HPDE6-E6E7 (cell line): Measurements from ENCODE around the gene ITGA11.

ENCODE experiments used
- DNase-seq: peaks from one replicate; pipeline ENCODE4 v3.0.0; 2011; ENCODE audit warnings: missing footprints; ENCODE audit errors: extremely low spot score

ITGA11 gene

DNA sequence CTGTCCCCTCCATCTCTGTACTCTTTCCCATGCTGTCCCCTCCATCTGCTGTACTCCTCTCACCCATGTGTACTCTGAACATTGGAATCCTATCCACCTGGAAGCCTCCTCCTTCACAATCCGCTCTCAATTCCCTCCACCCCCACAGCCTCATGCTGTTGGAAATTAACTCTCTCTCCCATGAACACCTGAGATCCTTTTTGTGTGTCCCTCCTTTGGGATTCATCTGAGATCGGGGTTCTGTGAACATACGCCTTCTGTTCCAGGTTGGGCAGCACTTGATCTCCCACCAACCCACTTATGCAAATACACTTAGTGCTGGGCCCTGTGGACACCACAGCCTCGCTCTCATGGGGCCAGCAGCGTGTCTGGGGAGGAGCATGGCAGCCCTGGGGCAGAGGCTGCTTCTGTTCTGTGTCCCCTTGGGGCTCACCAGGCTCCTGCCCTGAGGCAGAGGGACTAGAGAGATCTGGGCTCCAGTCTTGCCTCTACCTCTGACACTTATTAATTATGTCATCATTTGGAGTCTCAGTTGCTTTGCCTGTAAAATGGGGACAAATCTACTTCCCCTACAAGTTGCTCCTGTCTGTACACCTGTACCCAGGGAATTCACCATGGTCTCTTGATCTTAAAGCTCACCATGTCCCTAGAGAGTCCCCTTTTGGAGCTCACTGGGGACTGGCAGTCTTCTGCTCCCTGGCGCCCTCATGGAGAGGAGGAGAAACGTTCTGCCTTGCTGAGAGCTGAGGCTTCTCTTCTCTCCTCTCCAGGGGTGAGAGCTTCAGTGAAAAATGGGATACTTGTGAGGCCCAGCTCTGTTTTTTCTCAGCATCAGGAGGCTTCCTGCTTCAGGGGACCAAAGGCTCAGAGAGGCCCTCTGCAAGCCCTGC, 42.7 kb downstream of the ITGA11 start:
- no peak for DNase-seq

DNA sequence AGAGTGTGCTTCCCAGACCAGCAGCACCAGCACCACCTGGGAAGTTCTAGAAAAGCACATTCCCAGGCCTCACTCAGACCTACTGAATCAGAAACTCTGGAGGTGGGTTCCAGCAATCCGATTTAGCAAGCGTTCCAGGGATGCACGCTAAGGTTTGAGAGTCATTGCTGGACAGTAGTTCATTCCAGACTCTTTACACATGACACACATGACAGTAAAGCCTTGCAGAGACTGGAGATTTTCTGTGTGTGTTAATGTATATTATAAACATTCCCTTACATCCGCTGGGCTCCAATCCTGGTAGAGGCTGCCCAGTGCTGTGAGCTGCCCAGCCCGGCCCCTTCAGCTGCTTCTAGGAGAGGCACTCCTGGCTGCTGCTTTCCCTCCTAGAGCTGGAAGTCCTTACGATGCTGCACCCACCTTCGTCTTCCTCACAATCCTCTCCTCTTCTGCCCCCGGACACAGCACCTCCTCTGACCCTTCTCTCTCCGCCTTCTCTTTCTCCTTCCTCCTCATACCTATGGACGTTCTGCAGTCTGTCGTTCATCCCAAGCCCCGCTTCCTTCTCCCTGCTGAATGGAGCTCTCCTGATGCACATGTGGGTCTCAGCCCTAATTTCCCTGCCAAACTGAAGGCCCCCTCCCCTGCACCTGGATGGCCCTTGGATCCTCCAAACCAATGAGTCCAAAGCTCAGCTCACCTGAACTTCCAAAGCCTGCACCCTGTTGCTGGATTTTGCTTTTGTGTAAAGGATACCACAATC, 44.4 kb downstream of the ITGA11 start:
- no peak for DNase-seq

GRCh38 chr15:68386587-68387288, 45.2 kb downstream of the ITGA11 start:
- DNase-seq, result no peak

- no peak for DNase-seq
Observed at GRCh38 chr15:68385671-68386586, 46.0 kb downstream of the ITGA11 start.

GRCh38 chr15:68385240-68385561, 46.8 kb downstream of the ITGA11 start:
- DNase-seq, result no peak

DNA sequence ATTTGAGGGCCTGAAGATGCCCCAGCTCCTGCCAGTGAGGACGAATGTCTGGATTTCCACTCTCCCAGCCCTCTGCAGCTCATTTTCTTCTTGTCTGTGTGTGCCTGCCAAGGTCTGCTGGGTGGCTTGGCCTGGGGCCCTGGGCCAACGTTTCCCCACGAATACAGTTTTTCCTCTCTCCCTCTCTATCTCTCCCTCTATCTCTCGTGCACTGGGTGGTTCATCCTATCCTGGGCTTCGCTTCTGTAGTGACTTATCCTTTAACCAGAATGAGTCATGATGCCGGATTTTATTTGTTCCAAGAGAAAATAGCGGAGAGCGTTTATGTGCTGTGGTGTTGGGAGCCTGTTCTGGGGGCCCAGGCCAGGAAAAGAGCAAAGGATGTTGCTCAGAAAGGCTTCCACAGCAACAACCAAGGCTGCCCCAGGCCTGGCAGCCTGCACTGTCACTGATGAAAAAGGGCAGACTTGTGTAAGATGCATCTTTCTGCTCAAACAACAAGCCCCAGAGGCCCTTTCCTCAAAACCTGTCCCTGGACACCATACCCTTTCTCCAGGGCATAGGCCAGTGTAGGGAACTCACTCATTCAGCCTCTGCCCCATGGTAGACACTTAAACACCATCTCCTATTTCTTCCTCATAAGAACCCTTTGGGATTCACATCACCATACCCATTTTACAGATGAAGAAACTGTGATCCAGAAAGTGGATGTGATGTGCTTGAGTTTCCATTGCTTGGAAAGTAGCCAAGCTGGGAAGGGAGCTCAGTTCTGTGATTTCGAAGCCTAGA, 47.3 kb downstream of the ITGA11 start:
- DNase-seq, result peak; percentile 35

GRCh38 chr15:68383161-68384074, 48.5 kb downstream of the ITGA11 start:
- DNase-seq, result no peak

DNA sequence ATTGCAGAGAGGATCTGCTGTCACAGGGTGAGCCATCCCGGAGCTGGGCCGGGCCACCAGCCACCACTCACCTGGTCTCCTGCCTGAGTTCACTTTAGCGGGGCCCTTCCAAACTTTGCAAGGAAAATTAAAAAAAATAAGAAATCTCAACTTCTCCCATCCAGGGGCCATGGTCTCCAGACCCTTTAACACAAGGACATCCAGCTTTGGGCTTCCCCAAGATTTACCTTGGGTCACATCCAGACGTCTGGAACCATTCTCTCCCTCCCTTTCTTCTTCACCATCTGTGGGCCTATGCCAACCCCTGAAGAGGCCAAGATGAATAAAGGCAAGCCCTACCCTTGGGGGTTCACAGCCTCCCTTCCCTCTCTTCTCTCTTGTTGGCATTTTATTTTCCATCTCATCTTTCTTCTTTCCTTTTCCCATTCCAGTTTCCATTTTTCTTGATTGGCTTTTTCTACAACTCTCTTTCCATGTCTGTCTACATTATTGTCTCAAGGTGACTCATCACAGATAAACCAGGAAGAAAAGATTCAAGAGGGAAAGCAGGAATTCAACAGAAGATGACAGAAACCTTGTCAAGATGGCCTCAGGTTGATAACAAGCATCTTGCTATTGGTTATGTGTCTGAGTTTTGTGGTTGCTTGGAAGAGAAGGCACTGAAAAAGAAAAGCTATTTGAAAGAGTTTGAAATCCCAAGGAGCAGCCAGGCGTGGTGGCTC, 49.5 kb downstream of the ITGA11 start:
- no peak for DNase-seq

- no peak for DNase-seq
Observed at GRCh38 chr15:68380456-68380855, 51.5 kb downstream of the ITGA11 start.

DNA sequence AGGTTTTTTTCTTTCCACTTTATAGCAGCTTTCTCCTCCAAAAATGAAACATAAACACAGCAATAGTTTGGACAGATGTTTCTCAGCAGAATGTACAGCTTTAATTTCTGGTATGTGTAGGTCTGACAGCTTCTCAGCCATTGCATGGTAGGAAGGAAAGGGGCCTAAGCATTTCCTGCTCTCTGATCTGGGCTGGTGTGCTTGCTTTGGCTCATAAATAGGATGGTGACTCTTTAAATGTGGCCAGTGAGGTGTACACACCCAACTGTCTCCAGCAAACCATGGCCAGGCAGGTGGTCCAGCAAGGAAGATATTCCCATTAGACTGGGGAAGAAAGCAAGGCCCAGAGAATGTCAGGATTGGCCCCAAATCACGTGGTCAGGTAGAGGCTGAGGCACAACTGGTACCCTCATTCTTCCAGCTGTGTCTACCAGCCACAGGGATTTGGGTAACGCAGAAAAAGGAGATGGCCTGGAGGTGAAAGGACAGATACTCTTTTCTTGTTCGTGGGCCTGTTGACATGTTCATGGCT, 52.1 kb downstream of the ITGA11 start:
- no peak for DNase-seq

DNA sequence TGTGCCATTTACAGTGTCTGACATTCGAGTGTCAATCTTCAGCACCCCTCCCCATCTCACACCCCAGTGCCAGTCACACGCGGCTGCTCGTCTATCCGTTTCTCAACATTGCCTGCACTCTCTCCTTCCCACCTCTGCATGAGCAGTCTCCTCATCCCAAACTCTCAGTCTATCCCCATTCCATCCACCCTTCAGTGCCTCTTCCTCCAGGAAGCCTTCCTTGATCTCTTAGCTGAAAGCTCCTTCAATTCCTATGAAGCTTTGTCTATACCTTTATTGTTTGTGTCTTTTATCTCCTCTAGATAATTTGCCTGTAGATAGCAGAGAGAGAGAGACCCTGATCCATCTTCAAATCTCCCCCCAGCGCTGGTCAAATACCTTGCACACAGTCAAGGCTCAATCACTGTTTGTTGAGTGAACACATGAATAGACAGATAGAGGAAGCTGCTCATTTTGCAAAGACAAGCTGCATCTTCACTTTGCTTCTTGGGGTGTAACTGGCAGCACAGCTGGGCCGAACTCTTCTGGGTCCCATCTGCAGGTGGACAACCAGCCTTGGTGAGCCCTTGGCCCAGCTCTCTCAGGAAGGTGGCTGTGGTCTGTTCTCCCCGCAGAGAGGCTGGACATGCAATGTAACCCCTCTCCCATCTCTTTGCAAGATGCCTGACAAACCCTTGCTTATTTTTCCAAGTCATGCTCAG, 52.8 kb downstream of the ITGA11 start:
- no peak for DNase-seq

GRCh38 chr15:68378595-68378994, 53.4 kb downstream of the ITGA11 start:
- no peak for DNase-seq

DNA sequence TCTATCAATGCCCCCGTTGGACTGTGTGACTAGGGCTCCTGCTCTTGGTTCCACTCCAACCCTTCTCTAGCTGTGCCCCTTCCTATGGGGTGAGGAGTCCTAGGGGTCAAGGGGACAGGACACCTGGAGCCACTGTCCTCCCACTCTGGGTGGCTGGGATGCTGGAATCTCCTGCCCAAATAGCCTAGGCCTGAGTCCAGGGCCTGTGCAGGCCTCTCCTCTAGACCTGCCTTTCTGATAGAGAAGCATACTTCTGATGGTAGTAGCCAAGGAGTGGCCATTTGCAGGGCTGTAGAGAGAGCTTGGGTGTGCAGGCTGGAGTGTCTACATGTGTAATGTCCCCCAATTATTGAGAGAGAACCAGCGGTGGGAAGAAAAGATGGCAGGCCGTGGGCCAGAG, 54.2 kb downstream of the ITGA11 start:
- DNase-seq, result no peak

GRCh38 chr15:68376447-68377060, 55.4 kb downstream of the ITGA11 start:
- DNase-seq, result no peak

GRCh38 chr15:68375716-68376220, 56.2 kb downstream of the ITGA11 start:
- no peak for DNase-seq

- DNase-seq, result no peak
Observed at GRCh38 chr15:68375191-68375631, 56.8 kb downstream of the ITGA11 start.

DNA sequence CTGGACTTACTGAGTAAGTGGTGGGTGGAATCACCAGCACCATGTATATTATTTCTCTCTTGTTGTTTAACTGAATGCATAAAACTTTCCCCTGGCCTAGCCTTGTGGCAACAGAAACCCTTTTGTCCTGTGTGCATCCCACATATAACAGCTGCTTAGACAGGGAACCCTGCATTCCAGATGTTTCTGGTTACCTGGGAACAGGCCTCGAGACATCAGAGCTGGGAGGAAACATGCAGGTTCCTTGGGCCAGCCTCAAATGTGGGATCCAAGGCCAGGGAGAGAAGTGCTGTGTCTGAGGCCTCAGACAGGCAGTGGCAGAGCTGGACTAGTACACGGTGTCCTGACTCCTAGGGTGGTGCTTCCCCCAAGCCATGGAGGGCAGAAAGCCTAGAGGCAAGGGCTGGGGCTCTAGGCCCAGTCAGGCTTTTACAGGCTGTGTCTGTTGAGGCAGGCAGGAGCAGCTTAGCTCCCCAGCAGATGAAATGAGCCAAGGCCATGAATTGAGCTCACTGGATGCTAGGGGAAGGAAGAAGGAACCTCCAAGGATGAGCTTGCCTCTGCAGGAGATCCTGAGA, 57.7 kb downstream of the ITGA11 start:
- DNase-seq, result no peak
